IPS-NIHi11 (cell line): ENCODE data around the gene TNFRSF1B.

Experiments
- DNase-seq: peaks from one replicate; pipeline ENCODE4 v3.0.0; 2012; ENCODE audit warnings: mixed read lengths, low spot score

Gene TNFRSF1B

GRCh38 chr1:12158357-12159092, 8.3 kb upstream of the TNFRSF1B start:
- no peak for DNase-seq

DNA sequence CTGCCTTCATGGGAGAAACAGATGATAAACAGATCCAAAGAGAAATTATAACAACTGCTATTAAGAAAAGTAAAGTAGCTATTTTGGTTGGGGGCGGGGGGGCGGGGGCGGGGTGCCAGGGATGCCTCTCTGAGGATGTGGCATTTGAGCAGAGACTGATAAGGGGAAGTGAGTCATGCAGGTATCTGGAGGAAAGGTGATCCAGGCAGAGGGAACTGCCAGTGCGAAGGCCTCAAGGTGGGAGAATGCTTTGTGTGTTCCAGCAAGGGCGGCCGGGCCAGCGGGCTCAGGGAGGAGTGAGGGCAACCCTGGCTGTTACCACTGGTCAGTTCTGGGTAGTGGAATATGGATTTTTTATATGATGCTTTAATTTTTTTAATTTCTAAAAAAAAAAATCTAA, 7.0 kb upstream of the TNFRSF1B start:
- DNase-seq, result no peak

GRCh38 chr1:12161324-12161661, 5.5 kb upstream of the TNFRSF1B start:
- no peak for DNase-seq

DNA sequence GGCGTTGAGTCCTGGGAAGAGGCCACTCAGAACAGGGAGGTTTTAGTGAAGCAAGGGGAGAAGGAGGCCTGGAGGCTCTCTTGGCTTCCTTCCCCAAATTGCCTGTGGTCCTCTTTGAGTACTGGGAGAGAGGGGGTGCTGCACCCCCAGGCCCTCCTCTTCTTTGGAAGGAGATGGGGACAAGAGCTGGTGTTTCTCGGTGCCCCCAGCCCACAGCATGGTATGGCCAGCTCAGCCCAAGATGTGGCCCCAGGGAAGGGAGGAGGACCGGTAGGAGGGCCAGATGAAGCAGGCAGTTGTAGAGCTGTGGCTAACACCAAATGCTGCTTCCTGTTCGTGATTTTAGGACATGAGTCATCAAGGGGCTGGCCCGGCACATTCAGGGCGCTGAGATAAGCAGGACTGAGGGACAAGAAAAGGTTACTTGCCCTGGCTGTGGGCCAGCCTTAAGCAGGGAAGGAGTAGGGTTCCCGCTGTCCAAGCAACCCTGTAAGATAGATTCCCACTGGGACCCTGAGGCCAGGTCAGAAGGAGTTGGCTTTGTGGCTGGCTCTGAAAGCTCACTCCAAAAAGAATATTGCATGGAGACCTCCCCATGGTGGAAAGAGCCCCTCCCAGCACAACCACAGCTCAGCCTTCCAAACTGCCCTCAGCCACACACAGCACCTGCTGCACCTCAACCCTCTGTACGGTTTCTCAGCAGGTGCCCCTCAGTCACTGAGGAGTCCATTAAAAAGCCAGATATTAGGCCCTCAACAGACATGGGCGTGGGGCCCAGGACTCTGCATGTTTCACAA, 4.9 kb upstream of the TNFRSF1B start:
- peak; percentile 52 for DNase-seq

DNA sequence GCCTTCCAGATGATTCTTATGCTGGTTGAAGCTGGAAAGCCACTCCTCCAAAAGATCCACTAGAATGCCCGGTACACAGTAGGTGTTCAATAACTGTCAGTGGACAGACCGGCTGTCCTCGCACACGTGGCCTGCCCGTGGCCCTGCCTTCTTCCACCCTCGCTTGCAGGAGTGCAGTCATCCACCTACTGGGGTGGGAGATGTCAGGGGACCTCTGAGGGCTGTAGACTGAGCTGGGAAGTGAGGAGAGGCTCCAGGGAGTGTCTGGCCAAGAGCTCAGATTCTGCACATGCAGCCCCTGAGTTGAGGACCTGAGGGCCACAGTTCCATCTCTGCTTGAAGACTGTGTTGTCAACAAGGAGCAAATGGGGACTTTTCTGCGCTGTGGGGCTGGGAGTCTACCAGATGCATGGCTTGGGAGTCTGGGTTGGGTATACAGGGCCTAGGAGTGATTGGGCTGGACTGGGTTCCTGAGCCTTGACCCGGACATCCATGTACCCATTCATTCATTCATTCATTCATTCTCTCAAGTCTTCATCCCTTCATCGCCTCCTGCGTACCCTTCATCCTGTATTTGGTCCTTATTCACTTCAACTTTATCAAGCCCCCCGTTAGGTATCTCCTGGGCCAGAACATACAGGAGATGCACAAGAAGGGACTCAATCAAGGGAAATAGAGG, 4.2 kb upstream of the TNFRSF1B start:
- no peak for DNase-seq

GRCh38 chr1:12163210-12163609, 3.6 kb upstream of the TNFRSF1B start:
- DNase-seq, result no peak

- no peak for DNase-seq
Measured at GRCh38 chr1:12164210-12164609, 2.6 kb upstream of the TNFRSF1B start.

DNA sequence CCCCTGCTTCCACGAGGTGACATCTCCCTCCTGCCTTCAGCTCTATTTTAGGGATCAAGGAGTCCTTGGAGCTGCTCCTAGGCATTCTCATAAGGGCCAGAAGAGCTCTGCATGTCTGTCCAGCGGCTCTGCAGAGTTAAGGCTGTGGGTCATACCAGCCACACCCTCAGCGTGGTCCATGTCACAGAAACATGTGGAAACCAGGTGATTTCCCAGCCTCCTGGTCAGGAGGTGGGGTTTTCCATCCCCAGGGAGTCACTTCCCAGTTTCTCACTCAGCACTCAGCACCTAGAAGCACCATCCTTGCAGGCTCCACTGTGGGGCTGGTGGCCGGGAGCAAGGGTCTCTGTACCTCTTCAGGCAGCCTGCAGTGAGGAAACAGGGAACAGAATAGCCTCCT, 1.4 kb upstream of the TNFRSF1B start:
- no peak for DNase-seq

DNA sequence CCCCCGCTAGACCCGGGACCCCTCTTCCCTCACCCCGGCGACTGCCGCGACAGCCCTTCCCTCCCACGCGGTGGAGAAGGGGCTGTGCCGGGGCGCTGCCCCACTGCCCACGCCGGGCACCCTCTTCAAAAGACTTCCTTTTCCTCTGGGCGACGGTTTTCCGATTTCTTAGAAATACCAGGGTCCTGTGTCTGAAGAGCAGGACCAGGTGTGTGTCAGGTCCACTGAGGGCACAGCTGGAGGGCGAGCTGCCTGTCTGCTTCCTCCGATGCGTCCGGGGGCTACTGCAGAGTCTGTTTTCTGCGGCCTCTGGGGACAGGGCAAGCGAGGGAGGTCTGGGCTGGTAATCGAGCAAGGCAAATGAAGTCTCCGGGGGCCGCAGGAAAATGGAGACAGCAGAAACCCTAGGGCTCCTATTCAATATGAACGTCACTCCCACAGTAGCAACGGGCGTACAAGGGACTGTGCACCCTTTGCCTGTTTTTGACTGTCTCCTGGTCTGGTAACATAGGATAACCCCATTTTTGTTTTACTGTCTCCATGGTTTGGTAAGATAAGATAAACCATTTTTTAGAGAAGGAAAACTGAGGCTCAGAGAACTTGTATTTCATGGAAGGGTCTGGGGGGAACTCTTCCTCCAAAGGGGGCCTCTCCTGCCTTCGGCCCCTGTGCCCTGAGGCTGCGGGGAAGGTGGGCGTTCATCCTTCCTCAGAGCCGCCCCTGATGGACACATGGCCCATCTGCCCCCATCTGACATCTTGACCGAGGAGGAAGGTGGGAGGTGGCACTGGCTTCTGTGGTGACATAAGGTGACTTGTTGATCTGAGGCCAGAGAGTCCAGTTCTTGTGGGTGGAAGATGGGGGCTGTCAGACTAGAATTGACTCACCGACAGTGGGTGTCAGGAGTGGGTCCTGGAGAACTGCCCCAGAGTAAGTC, 970 bp downstream of the TNFRSF1B start:
- DNase-seq, result no peak

DNA sequence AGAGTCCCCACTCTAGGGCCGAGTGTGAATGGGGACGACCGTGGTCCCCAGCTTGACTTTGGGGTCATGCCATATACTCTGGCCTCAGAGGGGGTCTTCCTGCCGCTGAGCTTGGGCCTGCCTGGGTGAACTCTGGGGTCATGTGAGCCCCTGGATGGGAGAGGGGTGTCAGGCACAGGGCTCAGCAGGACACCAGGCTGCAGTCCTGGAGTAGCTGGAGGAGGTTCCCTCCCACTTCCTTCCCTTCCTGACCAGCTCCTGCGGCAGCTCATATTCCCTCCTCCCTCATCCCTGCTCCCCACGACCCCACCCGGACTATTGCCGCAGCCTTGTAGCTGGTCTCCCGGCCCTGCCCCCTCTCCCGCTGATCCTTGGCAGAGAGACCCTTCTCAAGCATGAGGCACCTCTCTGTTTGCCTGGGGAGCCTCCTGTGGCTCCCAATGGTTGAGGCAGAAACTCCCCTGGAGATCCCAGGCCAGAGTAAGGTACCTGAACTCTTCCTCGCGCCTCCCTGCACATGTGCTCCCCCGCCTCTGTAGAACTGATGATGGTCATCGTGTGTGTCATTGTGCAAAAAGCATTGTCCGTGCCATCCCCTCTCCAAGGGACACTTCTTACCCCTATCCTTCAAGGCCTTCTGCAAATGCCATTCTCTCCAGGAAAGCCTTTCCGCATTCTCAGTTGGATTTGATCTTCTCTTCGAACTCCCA, 1.8 kb downstream of the TNFRSF1B start:
- DNase-seq, result no peak

GRCh38 chr1:12169442-12170135, 2.8 kb downstream of the TNFRSF1B start:
- DNase-seq, result no peak

DNA sequence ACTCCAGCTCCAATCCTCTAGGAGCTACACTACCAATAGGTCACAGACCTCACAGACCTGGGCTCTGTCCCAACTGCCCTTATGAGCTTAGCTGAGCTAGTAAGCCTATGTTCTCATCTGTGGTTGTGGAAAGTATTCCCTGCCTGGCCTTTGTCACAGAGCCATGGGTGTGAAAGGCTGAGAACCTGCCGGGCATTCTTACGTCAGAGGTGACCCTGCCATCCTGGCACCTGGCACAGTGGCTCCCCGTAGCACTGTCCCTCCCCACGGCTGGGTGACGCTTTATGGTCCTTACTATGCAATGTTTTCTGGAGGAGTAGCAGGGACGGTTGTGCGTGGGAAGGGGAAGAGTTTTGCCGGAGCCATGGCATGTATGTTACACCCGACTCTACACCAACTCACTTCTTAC, 3.5 kb downstream of the TNFRSF1B start:
- no peak for DNase-seq

DNA sequence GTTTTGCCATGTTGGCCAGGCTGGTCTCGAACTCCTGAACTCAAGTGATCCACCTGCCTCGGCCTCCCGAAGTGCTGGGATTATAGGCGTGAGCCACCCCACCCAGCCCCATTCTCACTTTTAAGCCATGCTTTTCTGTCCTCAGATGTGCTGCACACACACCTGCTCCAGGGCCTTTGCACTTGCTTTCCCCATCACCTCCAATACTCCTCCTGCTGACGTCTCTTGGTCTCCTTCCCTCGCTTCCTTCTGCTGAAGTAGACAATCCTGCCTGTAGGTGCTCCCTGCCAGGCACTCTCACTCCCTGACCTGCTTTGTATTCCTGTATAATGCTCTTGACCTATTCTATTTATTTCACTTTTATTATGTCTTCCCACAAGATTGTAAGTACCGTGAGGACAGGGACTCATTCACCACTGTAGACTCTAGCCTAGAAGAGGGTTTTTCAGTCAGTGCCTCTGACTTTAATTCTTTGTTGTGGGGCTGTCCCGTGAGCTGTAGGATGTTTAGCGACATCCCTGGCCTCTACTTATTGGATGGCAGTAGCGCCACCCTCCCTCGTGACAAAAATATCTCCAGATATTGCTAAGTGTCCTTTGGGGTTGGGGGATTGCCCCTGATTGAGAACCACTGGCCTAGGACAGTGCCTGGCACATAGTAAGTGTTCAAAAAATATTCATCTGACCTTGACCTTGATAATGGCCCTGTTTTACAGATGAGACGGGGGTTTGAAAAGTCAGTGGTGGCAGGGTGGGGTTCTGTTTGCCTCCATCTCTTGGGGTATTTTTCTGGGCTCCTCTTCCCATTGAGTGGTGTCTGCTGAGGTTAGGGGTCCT, 4.6 kb downstream of the TNFRSF1B start:
- no peak for DNase-seq

- DNase-seq, result no peak
Measured at GRCh38 chr1:12172042-12172851, 5.5 kb downstream of the TNFRSF1B start.

- no peak for DNase-seq
Measured at GRCh38 chr1:12173041-12173509, 6.3 kb downstream of the TNFRSF1B start.

DNA sequence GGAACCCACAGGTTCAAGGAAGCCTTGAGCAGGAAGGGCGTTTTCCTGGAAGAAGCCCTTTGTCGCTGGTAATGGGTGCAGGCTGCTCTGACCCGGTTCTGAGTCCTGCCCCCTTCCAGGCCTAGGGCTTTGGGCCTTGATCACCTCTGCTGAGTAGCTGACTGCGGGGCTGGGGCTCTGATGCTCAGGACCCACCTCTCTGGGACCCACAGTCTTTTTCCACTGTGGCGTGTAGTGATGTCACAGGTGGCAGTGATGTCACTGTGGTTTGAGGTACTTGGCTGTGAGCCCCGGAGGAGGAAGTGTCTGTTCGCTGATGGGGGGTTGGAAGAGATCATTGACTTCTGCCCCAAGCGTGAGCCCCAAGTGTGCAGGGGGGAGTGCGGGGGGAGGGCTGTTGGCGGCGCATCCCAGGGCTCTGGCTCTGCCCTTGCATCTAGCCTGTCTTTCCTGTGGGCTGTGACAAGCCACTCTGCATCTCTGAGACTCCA, 6.9 kb downstream of the TNFRSF1B start:
- DNase-seq, result no peak

GRCh38 chr1:12174924-12175810, 8.4 kb downstream of the TNFRSF1B start:
- peak; percentile 71 for DNase-seq
